Liver (tissue), 9 donors: ENCODE results near the gene ADGRF4. TPM values are rescaled to one million over a fixed set of nuclear protein-coding genes. Genes with fewer than 3 reads are reported as not detected.

Source experiments
- DNase-seq: peaks from one replicate; pipeline ENCODE4 v3.0.0-alpha.2; 2017; ENCODE audit warnings: low spot score
- H3K27ac ChIP-seq, 2 donors: one replicate each; pipeline ENCODE4 v1.7.0; 2013; ENCODE audit warnings: inconsistent platforms in 2 of 2, low read length in 2 of 2, control low read depth in 1 of 2, low read depth in 1 of 2, mild to moderate bottlenecking in 1 of 2
- H3K27me3 ChIP-seq, 4 donors: one replicate each; pipeline versions ENCODE4 v1.6.1 to v1.7.0; 2013; ENCODE audit warnings: low read length in 3 of 4, inconsistent platforms in 1 of 4, mild to moderate bottlenecking in 1 of 4, moderate library complexity in 1 of 4; ENCODE audit not compliant: control insufficient read depth in 4 of 4, insufficient read depth in 4 of 4
- H3K36me3 ChIP-seq, 4 donors: one replicate each; pipeline versions ENCODE4 v1.6.1 to v1.7.0; 2013; ENCODE audit warnings: low read length in 3 of 4, mild to moderate bottlenecking in 3 of 4, low read depth in 1 of 4, moderate library complexity in 1 of 4; ENCODE audit not compliant: control insufficient read depth in 4 of 4, insufficient read depth in 3 of 4
- H3K4me1 ChIP-seq, 4 donors: one replicate each; pipeline versions ENCODE4 v1.6.1 to v1.7.0; 2013; ENCODE audit warnings: low read length in 3 of 4, mild to moderate bottlenecking in 3 of 4, moderate library complexity in 1 of 4; ENCODE audit not compliant: control insufficient read depth in 4 of 4, insufficient read depth in 4 of 4
- H3K4me3 ChIP-seq, 3 donors: one replicate each; pipeline versions ENCODE4 v1.6.1 to v1.7.0; 2013; ENCODE audit warnings: low read length in 3 of 3, control low read depth in 1 of 3, low read depth in 1 of 3, mild to moderate bottlenecking in 1 of 3
- H3K9ac ChIP-seq, 2 donors: one replicate each; pipeline ENCODE4 v1.7.0; 2013; ENCODE audit warnings: low read length in 2 of 2, mild to moderate bottlenecking in 2 of 2, moderate library complexity in 2 of 2, control low read depth in 1 of 2, low read depth in 1 of 2
- H3K9me3 ChIP-seq, 4 donors: one replicate each; pipeline versions ENCODE4 v1.6.1 to v1.7.0; 2013; ENCODE audit warnings: low read length in 3 of 4; ENCODE audit not compliant: control insufficient read depth in 4 of 4
- ATF3 ChIP-seq: IDR thresholded peaks from 2 replicates; pipeline ENCODE4 v1.6.1; 2016; ENCODE audit warnings: antibody characterized with exemption
- CTCF ChIP-seq: fragments of 150-350 bp; IDR thresholded peaks from 2 replicates; pipeline ENCODE4 v1.5.1; 2017; ENCODE audit warnings: improper control_type of control experiment, low read depth, low read length; ENCODE audit not compliant: missing input control
- EGR1 ChIP-seq, 2 donors: IDR thresholded peaks; 2 replicates each; pipeline ENCODE4 v1.6.1; 2016 to 2018; ENCODE audit warnings: antibody characterized with exemption in 2 of 2, low read depth in 2 of 2
- FOXA1 ChIP-seq: IDR thresholded peaks from 2 replicates; pipeline ENCODE4 v1.6.1; 2016; ENCODE audit warnings: antibody characterized with exemption
- FOXA2 ChIP-seq: IDR thresholded peaks from 2 replicates; pipeline ENCODE4 v1.6.1; 2016; ENCODE audit warnings: antibody characterized with exemption
- GABPA ChIP-seq, 2 donors: IDR thresholded peaks in 1 of 2; conservative IDR thresholded peaks in 1 of 2; 2 replicates each; pipeline ENCODE4 v1.6.1; 2016; ENCODE audit warnings: antibody characterized with exemption in 2 of 2, mild to moderate bottlenecking in 1 of 2, moderate library complexity in 1 of 2
- HNF4A ChIP-seq, 2 donors: conservative IDR thresholded peaks; 2 replicates each; pipeline ENCODE4 v1.6.1; 2016; ENCODE audit warnings: antibody characterized with exemption in 2 of 2, mild to moderate bottlenecking in 2 of 2
- HNF4G ChIP-seq: IDR thresholded peaks from 2 replicates; pipeline ENCODE4 v1.6.1; 2016; ENCODE audit warnings: antibody characterized with exemption
- JUND ChIP-seq, 2 donors: IDR thresholded peaks; 2 replicates each; pipeline ENCODE4 v1.6.1; 2016; ENCODE audit warnings: antibody characterized with exemption in 2 of 2
- MAX ChIP-seq: IDR thresholded peaks from 2 replicates; pipeline ENCODE4 v1.6.1; 2016; ENCODE audit warnings: antibody characterized with exemption
- NR2F2 ChIP-seq: IDR thresholded peaks from 2 replicates; pipeline ENCODE4 v1.6.1; 2016; ENCODE audit warnings: antibody characterized with exemption
- RAD21 ChIP-seq, 2 donors: IDR thresholded peaks; 2 replicates each; pipeline ENCODE4 v1.6.1; 2016; ENCODE audit warnings: antibody characterized with exemption in 2 of 2, mild to moderate bottlenecking in 2 of 2
- REST ChIP-seq: IDR thresholded peaks from 2 replicates; pipeline ENCODE4 v1.6.1; 2016; ENCODE audit warnings: antibody characterized with exemption, mild to moderate bottlenecking
- RXRA ChIP-seq, 2 donors: IDR thresholded peaks; 2 replicates each; pipeline ENCODE4 v1.6.1; 2017 to 2018; ENCODE audit warnings: antibody characterized with exemption in 2 of 2, mild to moderate bottlenecking in 1 of 2
- SP1 ChIP-seq: IDR thresholded peaks from 2 replicates; pipeline ENCODE4 v1.6.1; 2018; ENCODE audit warnings: antibody characterized with exemption, mild to moderate bottlenecking
- TAF1 ChIP-seq: conservative IDR thresholded peaks from 2 replicates; pipeline ENCODE4 v1.6.1; 2016; ENCODE audit warnings: antibody characterized with exemption, mild to moderate bottlenecking
- YY1 ChIP-seq: IDR thresholded peaks from 2 replicates; pipeline ENCODE4 v1.6.1; 2016; ENCODE audit warnings: antibody characterized with exemption, mild to moderate bottlenecking
- ZBTB33 ChIP-seq: IDR thresholded peaks from 2 replicates; pipeline ENCODE4 v1.6.1; 2016; ENCODE audit warnings: antibody characterized with exemption
- WGBS: extraction: QIAGEN DNeasy Blood & Tissue Kit; methylation state at CpG from one replicate; pipeline ENCODE4 v1.1.7; 2013; 5-methylcytosine and 5-hydroxymethylcytosine counted together
- polyA plus RNA-seq, 2 donors: library from polyadenylated mRNA; stranded (reverse) in 1 of 2; unstranded in 1 of 2; fragments of 200-250 nt in 1 of 2; fragments of >200 nt in 1 of 2; fragmentation: Nextera tagmentation in 1 of 2; extraction: Ambion mirVana in 1 of 2; gene quantifications; one replicate each; pipeline versions ENCODE4 v1.2.1 to v1.2.3, GENCODE V29; 2013 to 2015
- total RNA-seq, 2 donors: library from RNA; depleted of rRNA; stranded (reverse); fragments of >200 nt; gene quantifications; one replicate each; pipeline ENCODE4 v1.2.3, GENCODE V29; 2014
- donor health status: healthy.
- donor health status: healthy.
- donor health status: healthy.
- donor health status: healthy.
- donor health status: healthy.

Gene ADGRF4
- total and polyA plus RNA-seq, 4 donors = not detected

GRCh38 chr6:47686411-47686810 is 12.0 kb upstream of the ADGRF4 start (continued):
- TF ChIP-seq ZBTB33 (no peak), EGR1 (IDR thresholded peaks at IDR 0.05; ENCODE audit: low read depth in 2 of 2) (no peak), GABPA (IDR thresholded peaks at IDR 0.05 in 1 of 2, conservative IDR thresholded peaks at IDR 0.05 in 1 of 2) (no peak), CTCF (no peak), HNF4G (no peak)

- H3K27ac ChIP-seq = no peak overlapping the region
- DNase-seq = no peak
- no peaks in the 10 kb centered on the region for H3K9me3 ChIP-seq
- no peaks in the 10 kb centered on the region for H3K4me1 ChIP-seq
- TF ChIP-seq JUND (IDR thresholded peaks at IDR 0.05) (no peak), RXRA (IDR thresholded peaks at IDR 0.05) (no peak), FOXA2 (no peak), HNF4A (conservative IDR thresholded peaks at IDR 0.05) (no peak), TAF1 (no peak), EGR1 (IDR thresholded peaks at IDR 0.05; ENCODE audit: low read depth in 2 of 2) (no peak), ATF3 (no peak), SP1 (no peak), MAX (no peak), HNF4G (no peak), REST (no peak), ZBTB33 (no peak), CTCF (no peak), NR2F2 (no peak), FOXA1 (no peak), RAD21 (IDR thresholded peaks at IDR 0.05) (no peak), GABPA (IDR thresholded peaks at IDR 0.05 in 1 of 2, conservative IDR thresholded peaks at IDR 0.05 in 1 of 2) (no peak), YY1 (no peak)
- H3K27me3 ChIP-seq = peaks cover 0 to 2% (median 0%) of the 10 kb centered on the region in 4 donors
- H3K9ac ChIP-seq = no peak overlapping the region
- no peak overlapping the region for H3K4me3 ChIP-seq
- WGBS = 87% methylated on average over 2 of the region's 2 CpGs
- H3K36me3 ChIP-seq = no peaks in the 10 kb centered on the region
Observed at GRCh38 chr6:47687432-47687831, 10.9 kb upstream of the ADGRF4 start.
